ENCODE data around the gene LRRC4C. TPM values are rescaled to one million over a fixed set of nuclear protein-coding genes. Genes with fewer than 3 reads are reported as not detected.

LRRC4C gene
- total RNA-seq, 1 donor from 2014 or later = 1.2 TPM

- no peak for DNase-seq (ENCODE audit: low spot score)
- Mint-ChIP-seq H3K4me3 (ENCODE audit: unreplicated experiment) (no peak overlapping the region), H3K27me3 (ENCODE audit: unreplicated experiment) (no peaks in the 10 kb centered on the region), H3K4me1 (ENCODE audit: unreplicated experiment) (no peaks in the 10 kb centered on the region), H3K27ac (ENCODE audit: unreplicated experiment) (no peak overlapping the region), H3K36me3 (ENCODE audit: low read depth, unreplicated experiment) (peaks cover 4% of the 10 kb centered on the region), H3K9me3 (ENCODE audit: unreplicated experiment) (no peaks in the 10 kb centered on the region)
- no peak for TF ChIP-seq CTCF (IDR thresholded peaks at IDR 0.05; ENCODE audit: unreplicated experiment)
These were observed 953.2 kb downstream of the LRRC4C start for GRCh38 chr11:40506226-40506625.

- no peaks in the 10 kb centered on the region for H3K36me3 Mint-ChIP-seq (ENCODE audit: low read depth, unreplicated experiment)
- no peaks in the 10 kb centered on the region for H3K4me1 Mint-ChIP-seq (ENCODE audit: unreplicated experiment)
- no peak overlapping the region for H3K4me3 Mint-ChIP-seq (ENCODE audit: unreplicated experiment)
- peaks cover 2% of the 10 kb centered on the region for H3K27me3 Mint-ChIP-seq (ENCODE audit: unreplicated experiment)
- no peak for TF ChIP-seq CTCF (IDR thresholded peaks at IDR 0.05; ENCODE audit: unreplicated experiment)
- no peaks in the 10 kb centered on the region for H3K9me3 Mint-ChIP-seq (ENCODE audit: unreplicated experiment)
- H3K27ac Mint-ChIP-seq (ENCODE audit: unreplicated experiment) = no peak overlapping the region
- DNase-seq (ENCODE audit: low spot score) = no peak
These were observed 968.1 kb downstream of the LRRC4C start for GRCh38 chr11:40491341-40491740.

GRCh38 chr11:40467771-40468170 lies 991.7 kb downstream of the LRRC4C start:
- TF ChIP-seq CTCF (IDR thresholded peaks at IDR 0.05; ENCODE audit: unreplicated experiment) = no peak
- no peak for DNase-seq (ENCODE audit: low spot score)
- H3K27ac Mint-ChIP-seq (ENCODE audit: unreplicated experiment) = no peak overlapping the region
- no peaks in the 10 kb centered on the region for H3K36me3 Mint-ChIP-seq (ENCODE audit: low read depth, unreplicated experiment)
- no peaks in the 10 kb centered on the region for H3K9me3 Mint-ChIP-seq (ENCODE audit: unreplicated experiment)
- peaks cover 2% of the 10 kb centered on the region for H3K27me3 Mint-ChIP-seq (ENCODE audit: unreplicated experiment)
- no peak overlapping the region for H3K4me3 Mint-ChIP-seq (ENCODE audit: unreplicated experiment)
- H3K4me1 Mint-ChIP-seq (ENCODE audit: unreplicated experiment) = peaks cover 7% of the 10 kb centered on the region

- TF ChIP-seq CTCF (IDR thresholded peaks at IDR 0.05; ENCODE audit: unreplicated experiment) = no peak
- Mint-ChIP-seq H3K4me3 (ENCODE audit: unreplicated experiment) (no peak overlapping the region), H3K27me3 (ENCODE audit: unreplicated experiment) (peaks cover 3% of the 10 kb centered on the region), H3K9me3 (ENCODE audit: unreplicated experiment) (peaks cover 7% of the 10 kb centered on the region), H3K4me1 (ENCODE audit: unreplicated experiment) (no peaks in the 10 kb centered on the region), H3K36me3 (ENCODE audit: low read depth, unreplicated experiment) (no peaks in the 10 kb centered on the region), H3K27ac (ENCODE audit: unreplicated experiment) (no peak overlapping the region)
- DNase-seq (ENCODE audit: low spot score) = no peak
These were observed 1014.1 kb downstream of the LRRC4C start for GRCh38 chr11:40445391-40445790.

GRCh38 chr11:40444151-40444550 lies 1015.3 kb downstream of the LRRC4C start:
- peaks cover 3% of the 10 kb centered on the region for H3K27me3 Mint-ChIP-seq (ENCODE audit: unreplicated experiment)

More at GRCh38 chr11:40444151-40444550, 1015.3 kb downstream of the LRRC4C start:
- no peak for DNase-seq (ENCODE audit: low spot score)
- no peak for TF ChIP-seq CTCF (IDR thresholded peaks at IDR 0.05; ENCODE audit: unreplicated experiment)
- Mint-ChIP-seq H3K9me3 (ENCODE audit: unreplicated experiment) (peaks cover 7% of the 10 kb centered on the region), H3K36me3 (ENCODE audit: low read depth, unreplicated experiment) (no peaks in the 10 kb centered on the region), H3K27ac (ENCODE audit: unreplicated experiment) (no peak overlapping the region), H3K4me3 (ENCODE audit: unreplicated experiment) (no peak overlapping the region), H3K4me1 (ENCODE audit: unreplicated experiment) (no peaks in the 10 kb centered on the region)
